GM20000 (cell line): ENCODE data around the gene AP3B2.
"Not testable (repeated sequence)": the region's sequence is repeated elsewhere in the genome, so short reads cannot be mapped to it uniquely, and the experiment has no call there.

Experiments used
- DNase-seq: peaks from one replicate; pipeline ENCODE4 v3.0.0; 2012; ENCODE audit warnings: low spot score
- CTCF ChIP-seq: IDR thresholded peaks from 2 replicates; pipeline ENCODE4 v1.5.1; 2012; ENCODE audit warnings: mild to moderate bottlenecking, control low read depth; ENCODE audit errors: extremely low read depth, missing control alignments

The AP3B2 gene

GRCh38 chr15:82712036-82712435 is 2.4 kb upstream of the AP3B2 start:
- no peak for DNase-seq
- no peak for TF ChIP-seq CTCF

GRCh38 chr15:82710926-82711490 is 1.3 kb upstream of the AP3B2 start:
- peak; percentile 33 for DNase-seq
- TF ChIP-seq CTCF, result no peak

GRCh38 chr15:82710208-82710555 is 507 bp upstream of the AP3B2 start:
- no peak for TF ChIP-seq CTCF
- DNase-seq, result no peak

- no peak for DNase-seq
- TF ChIP-seq CTCF, result no peak
Observed at GRCh38 chr15:82709081-82709420, 624 bp downstream of the AP3B2 start.

GRCh38 chr15:82705856-82706255 is 3.8 kb downstream of the AP3B2 start:
- not testable (repeated sequence) for DNase-seq

- no peak for DNase-seq
- TF ChIP-seq CTCF, result no peak
Observed at GRCh38 chr15:82699726-82700125, 9.9 kb downstream of the AP3B2 start.

- TF ChIP-seq CTCF, result no peak
- DNase-seq, result no peak
Observed at GRCh38 chr15:82698711-82699345, 10.8 kb downstream of the AP3B2 start.

GRCh38 chr15:82697735-82698407 is 11.8 kb downstream of the AP3B2 start:
- no peak for DNase-seq
- no peak for TF ChIP-seq CTCF
